HG02623 (cell line): ENCODE results near the gene UBE2G2.

Source experiments
- ATAC-seq: cut with Tn5 transposase; IDR thresholded peaks from one replicate; pipeline ENCODE4 v1.9.1; 2021; ENCODE audit warnings: moderate library complexity; ENCODE audit not compliant: unreplicated experiment

Gene UBE2G2

DNA sequence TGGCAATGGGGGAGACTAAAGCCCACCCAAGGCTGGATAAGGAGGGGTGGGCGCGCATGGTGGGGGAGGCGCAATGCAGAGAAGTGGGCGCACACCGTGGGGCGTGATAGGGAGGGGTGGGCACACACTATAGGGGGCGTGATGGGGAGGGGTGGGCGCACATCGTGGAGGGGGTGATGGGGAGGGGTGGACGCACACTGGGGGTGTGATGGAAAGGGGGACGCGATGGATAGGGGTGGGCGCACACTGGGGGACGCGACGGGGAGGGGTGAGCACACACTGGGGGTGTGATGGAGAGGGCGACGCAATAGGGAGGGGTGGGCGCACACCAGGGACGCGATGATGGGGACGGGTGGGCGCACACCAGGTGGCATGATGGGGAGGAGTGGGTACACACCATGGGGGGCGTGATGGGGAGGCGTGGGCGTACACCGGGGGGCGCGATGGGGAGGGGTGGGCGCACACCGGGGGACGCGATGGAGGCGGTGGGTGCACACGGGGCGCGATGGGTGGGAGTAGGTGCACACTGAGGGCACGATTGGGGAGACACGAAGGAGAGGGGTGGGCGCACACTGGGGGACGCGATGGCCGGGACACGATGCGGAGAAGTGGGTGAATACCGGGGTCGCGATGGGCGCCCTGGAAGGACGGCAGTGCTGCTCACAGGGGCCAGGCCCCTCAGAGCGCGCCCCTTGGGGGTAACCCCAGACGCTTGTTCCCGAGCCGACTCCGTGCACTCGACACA, 15.3 kb upstream of the UBE2G2 start:
- no peak for ATAC-seq

GRCh38 chr21:44815852-44816628, 14.4 kb upstream of the UBE2G2 start:
- ATAC-seq, result no peak

DNA sequence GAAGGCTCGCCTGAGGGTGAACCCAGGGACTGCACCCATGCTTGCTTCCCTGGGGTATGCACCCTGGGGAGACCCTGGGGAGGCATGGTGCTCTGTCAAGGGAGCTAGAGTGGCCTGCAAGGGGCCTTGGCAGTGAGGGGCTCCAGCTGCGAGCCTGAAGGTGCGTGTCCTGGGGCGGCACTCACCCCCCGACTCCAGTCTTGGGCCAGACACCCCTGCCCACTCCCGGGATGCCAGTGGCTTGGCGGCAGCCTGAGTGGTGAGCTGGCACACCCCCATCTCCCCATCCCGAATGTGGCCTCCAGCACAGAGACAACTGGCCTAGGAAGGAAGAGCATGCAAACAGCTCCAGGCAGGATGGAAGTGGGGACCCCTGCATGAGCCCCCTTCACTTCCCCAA, 13.6 kb upstream of the UBE2G2 start:
- ATAC-seq, result no peak

DNA sequence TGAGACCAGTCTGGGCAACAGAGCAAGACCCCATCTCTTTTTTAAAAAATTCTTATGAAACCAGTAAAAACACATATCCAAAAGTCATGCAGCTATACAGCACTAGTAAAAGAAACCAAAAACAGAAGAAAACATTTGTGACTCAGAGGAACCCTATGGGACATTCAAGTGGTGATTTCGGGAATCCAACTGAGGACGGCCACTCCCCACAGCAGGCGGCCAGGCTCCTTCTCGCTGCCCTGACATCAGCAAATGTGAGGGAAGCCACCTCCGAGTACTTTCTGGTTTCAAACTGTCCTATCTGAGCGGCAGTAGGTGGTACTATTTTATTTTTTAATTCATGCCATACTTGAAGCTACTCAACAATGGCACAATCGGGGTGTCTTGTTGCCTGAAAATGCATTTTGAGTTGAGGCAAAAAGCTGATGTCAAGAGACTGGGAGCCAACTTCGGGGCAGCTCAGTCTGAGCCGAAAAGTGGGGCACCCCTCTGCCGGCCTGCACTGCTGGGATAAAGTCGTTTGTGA, 12.9 kb upstream of the UBE2G2 start:
- ATAC-seq, result no peak

- ATAC-seq, result no peak
Measured at GRCh38 chr21:44813727-44814126, 12.1 kb upstream of the UBE2G2 start.

DNA sequence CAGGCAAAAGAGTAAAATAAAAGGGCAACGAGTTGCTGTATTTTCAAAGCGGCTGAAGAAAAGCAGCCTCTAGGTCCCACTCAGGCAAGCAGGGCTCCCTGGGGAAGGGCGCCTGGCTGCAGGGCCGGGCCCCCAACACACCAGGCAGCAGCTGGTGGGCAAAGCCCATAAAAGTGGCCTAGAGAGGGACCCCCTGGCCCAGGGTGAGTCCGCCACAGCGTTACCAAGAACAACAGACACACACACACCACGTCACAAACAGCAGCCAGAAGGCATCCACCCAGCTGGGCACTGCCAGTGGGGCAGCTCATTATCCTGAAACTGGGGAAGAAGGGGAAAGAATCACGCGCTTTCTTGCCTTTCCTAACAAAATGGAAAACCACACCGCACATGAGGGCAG, 11.5 kb upstream of the UBE2G2 start:
- no peak for ATAC-seq

DNA sequence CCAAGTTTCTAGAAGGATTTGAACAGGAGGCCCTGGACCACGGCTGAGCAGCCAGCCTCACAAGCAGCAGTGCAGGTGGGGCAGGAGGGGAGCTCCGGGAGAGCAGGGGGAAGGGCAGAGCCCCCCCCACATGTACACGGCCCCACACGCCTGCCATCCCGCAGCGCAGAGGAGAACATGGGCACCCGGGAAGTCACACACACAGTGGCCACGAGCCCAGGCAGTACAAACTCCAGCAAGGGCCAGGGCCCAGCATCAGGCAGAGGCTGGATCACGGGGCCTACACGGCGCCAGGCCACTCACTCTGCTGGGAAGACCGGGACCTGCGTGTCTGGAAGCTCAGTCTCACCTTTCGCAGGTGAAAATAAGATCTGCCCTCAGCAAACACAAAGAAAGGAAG, 11.0 kb upstream of the UBE2G2 start:
- ATAC-seq, result no peak

GRCh38 chr21:44810779-44811178, 9.2 kb upstream of the UBE2G2 start:
- no peak for ATAC-seq

- no peak for ATAC-seq
Measured at GRCh38 chr21:44805859-44806258, 4.2 kb upstream of the UBE2G2 start.

DNA sequence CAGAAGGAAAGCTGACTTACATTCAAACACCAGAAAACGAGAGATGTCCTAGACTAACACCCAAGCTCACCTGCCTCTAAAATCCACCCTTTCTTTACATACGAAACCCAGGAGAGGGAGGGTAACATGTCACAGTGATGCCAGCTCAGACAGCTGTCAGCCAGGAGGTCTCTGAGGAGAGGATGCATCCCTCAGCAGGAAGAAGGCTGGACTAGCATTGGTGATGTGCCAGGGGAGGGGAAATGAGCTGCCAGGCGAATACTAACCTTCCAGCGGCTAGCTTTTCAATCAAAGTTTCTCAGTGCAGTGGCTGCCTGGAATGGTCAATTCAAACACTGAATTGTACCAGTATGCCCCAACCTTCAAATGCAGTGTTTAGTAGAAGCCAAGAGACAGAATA, 3.6 kb upstream of the UBE2G2 start:
- no peak for ATAC-seq

DNA sequence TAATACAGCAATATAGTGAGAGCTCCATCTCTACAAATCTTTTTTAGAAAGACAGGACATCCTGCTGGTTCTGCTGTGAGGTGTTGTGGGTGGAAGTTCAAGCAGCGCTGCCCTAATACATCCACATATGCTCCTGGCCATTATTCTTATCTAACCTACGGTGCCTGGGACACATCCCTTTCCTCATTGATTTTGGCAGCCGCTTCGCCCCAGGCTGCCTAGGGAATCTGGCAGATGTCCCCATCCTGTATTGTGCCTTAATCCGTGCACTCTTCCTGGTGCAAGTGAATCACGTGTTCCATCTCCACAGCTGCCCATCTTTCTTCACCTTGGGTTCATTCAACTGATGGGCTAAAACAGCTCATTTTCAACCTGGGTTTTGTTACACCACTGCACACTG, 3.1 kb upstream of the UBE2G2 start:
- no peak for ATAC-seq

GRCh38 chr21:44803651-44804050, 2.0 kb upstream of the UBE2G2 start:
- no peak for ATAC-seq

GRCh38 chr21:44802396-44803153, 955 bp upstream of the UBE2G2 start:
- ATAC-seq, result no peak

- no peak for ATAC-seq
Measured at GRCh38 chr21:44800971-44801467, 601 bp downstream of the UBE2G2 start.

DNA sequence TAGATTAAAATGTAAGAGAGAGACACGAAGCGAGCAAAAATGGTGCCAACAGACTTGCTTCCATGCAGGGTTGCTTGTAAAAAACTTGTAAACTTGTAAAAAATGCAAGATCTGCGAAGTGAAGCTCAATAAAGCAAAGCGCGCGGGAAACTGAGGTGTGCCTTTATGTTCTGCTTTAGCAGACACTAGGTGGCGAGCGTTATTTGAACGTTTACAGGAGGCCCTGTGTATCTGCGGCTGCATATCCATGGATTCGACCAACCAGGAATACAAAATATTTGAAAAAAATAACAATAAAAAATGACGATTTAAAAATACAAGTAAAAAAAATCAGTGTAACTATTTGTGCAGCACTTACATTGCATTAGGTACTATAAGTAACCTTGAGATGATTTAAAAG, 1.5 kb downstream of the UBE2G2 start:
- ATAC-seq, result no peak

DNA sequence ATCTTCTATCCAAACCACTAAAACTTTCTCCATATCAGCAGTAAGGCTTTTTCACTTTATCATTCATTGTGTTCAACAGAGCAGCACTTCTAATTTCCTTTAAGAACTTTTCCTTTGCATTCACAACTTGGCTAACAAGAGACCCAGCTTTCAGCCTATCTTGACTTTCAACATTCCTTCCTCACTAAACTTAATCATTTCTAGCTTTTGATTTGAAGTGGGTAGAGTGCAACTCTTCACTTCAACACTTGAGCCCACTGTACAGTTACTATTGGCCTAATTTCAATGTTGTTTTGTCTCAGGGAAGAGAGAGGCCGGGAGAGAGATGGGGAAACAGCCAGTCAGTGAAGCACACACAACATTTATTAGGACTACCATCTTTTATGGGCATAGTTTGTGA, 2.0 kb downstream of the UBE2G2 start:
- ATAC-seq, result no peak

DNA sequence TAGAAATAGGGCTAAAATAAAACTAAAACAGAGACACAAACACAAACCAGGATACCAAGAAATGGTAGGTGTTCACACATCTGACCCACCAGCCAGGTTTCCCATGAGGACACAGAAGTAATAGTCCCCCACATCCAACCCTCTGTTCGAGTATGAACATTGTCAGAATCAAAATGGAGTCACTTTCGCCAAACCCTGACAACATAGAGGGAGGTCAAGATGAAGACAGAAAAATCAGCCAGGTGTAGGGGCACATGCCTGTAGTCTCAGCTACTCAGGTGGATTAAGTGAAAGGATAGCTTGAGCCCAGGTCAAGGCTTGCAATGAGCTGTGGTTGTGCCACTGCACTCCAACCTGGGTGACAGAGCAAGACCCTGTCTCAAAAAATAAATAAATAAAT, 3.8 kb downstream of the UBE2G2 start:
- ATAC-seq, result no peak

- no peak for ATAC-seq
Measured at GRCh38 chr21:44795342-44795741, 6.3 kb downstream of the UBE2G2 start.

DNA sequence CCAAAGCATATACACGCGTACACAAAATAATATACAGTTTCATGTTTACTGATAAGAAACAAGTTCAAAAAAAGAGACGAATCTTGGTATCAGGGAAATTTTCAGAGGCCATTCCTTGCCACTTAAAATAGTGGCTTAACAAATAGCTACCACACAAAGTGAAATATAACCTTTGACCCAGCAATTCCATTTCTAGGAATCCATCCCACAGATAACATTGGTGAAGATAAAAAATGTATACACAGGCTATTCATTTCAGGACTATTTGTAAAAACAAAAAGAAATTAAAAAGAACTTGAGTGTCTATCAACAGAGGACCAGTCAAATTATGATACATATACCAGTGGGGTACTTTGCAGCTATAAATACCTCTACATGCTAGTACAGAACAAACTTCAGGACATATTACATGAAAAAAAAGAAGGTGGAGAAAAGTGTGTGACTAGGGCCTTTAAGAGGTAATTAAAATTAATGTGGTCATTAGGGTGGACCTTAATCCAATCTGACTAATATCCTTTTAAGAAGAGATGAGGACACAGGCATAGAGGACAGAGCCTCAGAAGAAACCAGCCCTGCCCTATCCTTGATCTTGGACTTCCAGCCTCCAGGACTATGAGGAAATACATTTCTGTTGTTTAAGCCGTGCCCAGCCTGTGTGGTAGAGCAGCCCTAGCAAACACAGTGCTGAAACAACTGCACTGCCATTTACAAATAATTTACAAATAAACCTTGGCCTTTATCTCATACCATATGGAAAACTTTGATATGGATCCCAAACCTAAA, 7.8 kb downstream of the UBE2G2 start:
- ATAC-seq, result no peak

DNA sequence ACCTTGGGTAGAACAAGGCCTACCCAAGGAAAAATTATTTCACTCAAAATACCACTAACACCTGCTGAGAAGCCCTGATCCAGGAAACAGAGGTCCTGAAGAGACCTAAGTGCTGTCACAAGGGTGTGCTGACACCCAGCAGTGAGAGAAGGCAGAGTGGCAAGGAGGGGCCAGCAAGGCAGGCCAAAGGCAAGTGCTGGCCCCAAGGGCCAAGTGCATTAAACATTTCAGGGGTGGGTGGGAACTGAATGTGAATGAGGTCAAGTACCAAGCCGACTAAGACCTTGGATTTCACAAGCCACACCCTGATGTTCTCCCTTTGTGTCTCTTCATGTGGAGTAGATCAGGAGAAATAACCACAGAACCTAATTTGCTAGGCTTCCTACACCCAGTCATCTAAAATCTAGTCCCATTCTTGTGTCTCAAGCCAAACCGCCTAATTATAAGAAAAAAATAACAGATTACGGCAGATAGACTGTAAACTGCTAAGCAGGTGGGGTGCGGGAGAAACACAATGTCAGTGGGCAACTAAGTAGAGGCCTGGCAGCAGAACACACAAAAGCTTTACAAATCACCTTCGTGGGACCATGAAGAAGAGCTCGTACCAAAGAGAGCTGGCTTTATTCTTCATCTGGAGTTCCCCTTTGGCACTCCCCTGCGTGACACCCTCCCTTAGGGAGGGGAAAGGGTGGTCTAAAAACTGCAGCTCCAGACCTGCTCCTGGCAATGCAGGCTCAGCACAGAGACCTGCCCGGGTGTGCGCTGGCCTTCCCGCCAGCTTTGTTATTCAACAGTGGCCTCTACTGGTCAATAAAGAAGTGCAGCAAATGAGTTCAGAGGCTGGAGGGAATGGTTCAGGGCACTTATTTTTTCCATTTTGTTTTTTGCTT, 8.7 kb downstream of the UBE2G2 start:
- no peak for ATAC-seq
